Breast epithelium (tissue), 4 donors: ENCODE results near the gene INTS13. TPM values are rescaled to one million over a fixed set of nuclear protein-coding genes. Genes with fewer than 3 reads are reported as not detected.

Source experiments
- DNase-seq, 2 donors: peaks; one replicate each; pipeline ENCODE4 v3.0.0-alpha.2; 2019; ENCODE audit warnings: low spot score in 2 of 2
- H3K27ac ChIP-seq, 2 donors: fragments of 200-600 bp; sonication (generic) in 1 of 2; one replicate each; pipeline ENCODE4 v1.5.1; 2016 to 2019; ENCODE audit warnings: mild to moderate bottlenecking in 1 of 2
- H3K27me3 ChIP-seq, 2 donors: fragments of 200-600 bp; sonication (generic) in 1 of 2; one replicate each; pipeline versions ENCODE4 v1.5.1 to v1.6.0; 2017 to 2019; ENCODE audit warnings: control low read depth in 1 of 2, mild to moderate bottlenecking in 1 of 2
- H3K36me3 ChIP-seq: fragments of 200-600 bp; one replicate; pipeline ENCODE4 v1.5.1; 2019
- H3K4me1 ChIP-seq, 2 donors: fragments of 200-600 bp; sonication (generic); one replicate each; pipeline ENCODE4 v1.5.1; 2016 to 2019; ENCODE audit warnings: control low read depth in 1 of 2
- H3K4me3 ChIP-seq, 3 donors: fragments of 200-600 bp; sonication (generic); 1 replicate in 2 of 3; 2 replicates in 1 of 3; pipeline ENCODE4 v1.5.1; 2016 to 2019; ENCODE audit warnings: mild to moderate bottlenecking in 3 of 3, moderate library complexity in 2 of 3
- H3K9me3 ChIP-seq, 2 donors: fragments of 200-600 bp; sonication (generic) in 1 of 2; one replicate each; pipeline ENCODE4 v1.5.1; 2016 to 2019; ENCODE audit warnings: control low read depth in 1 of 2
- POLR2A ChIP-seq: fragments of 450-650 bp; IDR thresholded peaks from one replicate; pipeline ENCODE4 v1.6.1; 2016; ENCODE audit warnings: antibody characterized with exemption, mild to moderate bottlenecking, moderate library complexity
- POLR2AphosphoS5 ChIP-seq, 3 donors: sonication (generic); formaldehyde crosslinking; IDR thresholded peaks; one replicate each; pipeline ENCODE4 v1.6.1; 2017; ENCODE audit warnings: antibody characterized with exemption in 3 of 3
- intact Hi-C: fragments of 100-400 bp; cut with DNase I; formaldehyde crosslinking; loops from one replicate; pipeline ENCODE4 v1.15.1; 2023; ENCODE audit warnings: low total_unique reads
- total RNA-seq, 3 donors: library from RNA; depleted of rRNA; stranded (reverse); fragments of >200 nt; gene quantifications; one replicate each; pipeline ENCODE4 v1.1.0, GENCODE V29; 2016
- TF ChIP-seq, protein P1 (sequence below), 3 donors: fragments of 450-650 bp; IDR thresholded peaks; one replicate each; pipeline ENCODE4 v1.5.1; 2016 to 2017; ENCODE audit warnings: antibody characterized with exemption in 3 of 3, mild to moderate bottlenecking in 3 of 3, moderate library complexity in 3 of 3

Gene INTS13
- total RNA-seq, 3 donors from 2014 or later: 20.6 to 23.1 (median 21.9) TPM

DNA sequence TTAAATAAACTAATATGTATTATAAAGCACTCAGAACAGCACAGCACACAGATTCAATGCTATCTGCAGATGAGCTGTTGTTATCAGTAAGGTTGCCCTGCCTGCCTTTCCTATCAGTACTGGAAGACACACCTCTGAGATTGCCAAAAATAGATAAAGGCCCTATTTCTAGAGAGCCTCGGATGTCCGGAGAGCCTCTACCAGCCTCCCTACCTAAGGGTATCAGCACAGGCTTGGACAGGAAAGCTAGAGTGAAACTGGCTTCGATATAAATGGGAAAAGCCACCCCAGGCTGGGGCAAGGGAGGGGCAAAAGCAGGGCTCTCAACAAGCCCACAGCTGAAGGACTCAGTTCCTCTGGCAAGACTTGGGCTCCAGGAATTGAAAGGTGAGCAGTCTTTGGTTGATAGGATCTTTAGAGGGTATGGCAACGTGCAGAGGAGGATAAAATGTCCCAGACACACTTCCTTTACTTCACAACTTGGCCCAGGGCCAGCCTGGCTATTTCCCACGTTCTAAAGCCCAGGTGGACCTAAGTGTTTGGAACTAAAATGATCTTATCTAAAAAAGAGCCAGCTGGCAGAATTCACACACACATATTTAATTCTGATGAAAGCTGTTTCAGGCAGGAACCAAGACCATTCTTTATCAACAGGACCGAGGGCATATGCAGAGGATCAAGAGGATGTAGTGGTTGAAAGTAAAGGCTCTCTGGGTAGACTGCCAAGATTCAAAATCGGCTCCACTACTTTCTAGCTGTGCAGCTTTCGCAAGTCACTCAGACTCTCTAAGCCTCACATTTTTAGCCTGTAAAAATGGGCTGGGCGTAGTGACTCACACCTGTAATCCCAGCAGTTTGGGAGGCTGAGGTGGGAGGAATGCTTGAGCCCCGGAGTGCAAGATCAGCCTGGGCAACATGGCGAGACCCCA is 67.0 kb downstream of the INTS13 start:
- no peak for DNase-seq
- no peak for TF ChIP-seq POLR2AphosphoS5 (IDR thresholded peaks at IDR 0.05)
- Histone ChIP-seq H3K36me3 (no peaks in the 10 kb centered on the region), H3K4me3 (peak overlapping the region in 1 of 3 donors; percentile 13), H3K9me3 (no peaks in the 10 kb centered on the region), H3K4me1 (no peaks in the 10 kb centered on the region), H3K27ac (peak overlapping the region in 1 of 2 donors; percentile 31), H3K27me3 (no peaks in the 10 kb centered on the region)
- intact Hi-C loops: no loop called here

DNA sequence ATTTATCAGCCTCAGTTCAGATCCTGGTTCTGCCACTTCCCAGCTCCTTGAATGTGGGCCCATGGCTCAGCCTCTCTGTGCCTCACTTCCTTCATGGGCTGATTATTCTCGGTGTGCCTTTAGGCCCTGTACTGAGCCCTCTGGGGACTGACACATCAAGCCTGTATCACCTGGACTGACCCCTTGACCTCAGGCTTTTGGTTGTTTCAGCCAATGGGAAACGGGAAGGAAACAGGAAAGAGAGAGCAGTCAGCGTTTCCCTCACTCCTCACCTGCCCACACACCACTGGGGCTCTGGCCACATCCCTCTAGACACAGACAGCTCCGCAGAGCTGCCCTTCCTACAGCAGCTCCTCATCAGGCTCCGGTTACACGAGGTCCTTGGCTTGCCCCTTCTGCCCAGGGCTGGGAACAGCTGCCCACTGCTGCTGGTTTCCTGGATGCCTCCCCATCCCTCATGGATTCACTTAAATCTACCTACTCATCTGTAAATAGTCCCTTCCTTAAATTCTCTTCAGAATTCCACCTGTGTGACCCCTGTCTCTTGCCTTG is 67.8 kb downstream of the INTS13 start:
- DNase-seq: no peak
- H3K27ac ChIP-seq: peak overlapping the region in 1 of 2 donors; percentile 31
- intact Hi-C loops: no loop called here
- H3K4me3 ChIP-seq: no peak overlapping the region
- no peaks in the 10 kb centered on the region for H3K36me3 ChIP-seq
- no peaks in the 10 kb centered on the region for H3K9me3 ChIP-seq
- no peak for TF ChIP-seq POLR2AphosphoS5 (IDR thresholded peaks at IDR 0.05)
- no peak for TF ChIP-seq POLR2A
- TF ChIP-seq, protein P1, sequence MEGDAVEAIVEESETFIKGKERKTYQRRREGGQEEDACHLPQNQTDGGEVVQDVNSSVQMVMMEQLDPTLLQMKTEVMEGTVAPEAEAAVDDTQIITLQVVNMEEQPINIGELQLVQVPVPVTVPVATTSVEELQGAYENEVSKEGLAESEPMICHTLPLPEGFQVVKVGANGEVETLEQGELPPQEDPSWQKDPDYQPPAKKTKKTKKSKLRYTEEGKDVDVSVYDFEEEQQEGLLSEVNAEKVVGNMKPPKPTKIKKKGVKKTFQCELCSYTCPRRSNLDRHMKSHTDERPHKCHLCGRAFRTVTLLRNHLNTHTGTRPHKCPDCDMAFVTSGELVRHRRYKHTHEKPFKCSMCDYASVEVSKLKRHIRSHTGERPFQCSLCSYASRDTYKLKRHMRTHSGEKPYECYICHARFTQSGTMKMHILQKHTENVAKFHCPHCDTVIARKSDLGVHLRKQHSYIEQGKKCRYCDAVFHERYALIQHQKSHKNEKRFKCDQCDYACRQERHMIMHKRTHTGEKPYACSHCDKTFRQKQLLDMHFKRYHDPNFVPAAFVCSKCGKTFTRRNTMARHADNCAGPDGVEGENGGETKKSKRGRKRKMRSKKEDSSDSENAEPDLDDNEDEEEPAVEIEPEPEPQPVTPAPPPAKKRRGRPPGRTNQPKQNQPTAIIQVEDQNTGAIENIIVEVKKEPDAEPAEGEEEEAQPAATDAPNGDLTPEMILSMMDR (IDR thresholded peaks at IDR 0.05): no peak
- H3K4me1 ChIP-seq: no peaks in the 10 kb centered on the region
- no peaks in the 10 kb centered on the region for H3K27me3 ChIP-seq

DNA sequence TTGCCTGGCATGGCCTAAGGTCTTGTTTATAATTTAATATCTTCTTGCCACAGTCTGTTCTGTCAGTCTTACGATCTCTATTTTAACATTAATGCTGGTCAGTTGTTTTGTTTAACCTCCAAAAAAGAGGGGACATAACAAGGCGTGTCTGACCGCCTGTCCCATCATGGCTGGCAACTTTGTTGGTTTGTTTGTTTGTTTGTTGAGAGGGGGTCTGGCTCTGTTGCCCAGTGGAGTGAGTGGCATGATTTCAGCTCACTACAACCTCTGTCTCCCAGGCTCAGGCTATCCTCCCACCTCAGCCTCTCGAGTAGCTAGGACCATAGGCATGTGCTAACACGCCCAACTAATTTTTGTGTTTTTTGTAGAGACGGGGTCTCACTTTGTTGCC is 68.7 kb downstream of the INTS13 start:
- no peak for DNase-seq
- Histone ChIP-seq H3K27ac (no peak overlapping the region), H3K36me3 (no peaks in the 10 kb centered on the region), H3K4me3 (no peak overlapping the region), H3K4me1 (no peaks in the 10 kb centered on the region), H3K27me3 (no peaks in the 10 kb centered on the region), H3K9me3 (no peaks in the 10 kb centered on the region)
- intact Hi-C loops: no loop called here
- TF ChIP-seq, protein P1 (IDR thresholded peaks at IDR 0.05): no peak
- TF ChIP-seq POLR2AphosphoS5 (IDR thresholded peaks at IDR 0.05) (no peak), POLR2A (no peak)

DNA sequence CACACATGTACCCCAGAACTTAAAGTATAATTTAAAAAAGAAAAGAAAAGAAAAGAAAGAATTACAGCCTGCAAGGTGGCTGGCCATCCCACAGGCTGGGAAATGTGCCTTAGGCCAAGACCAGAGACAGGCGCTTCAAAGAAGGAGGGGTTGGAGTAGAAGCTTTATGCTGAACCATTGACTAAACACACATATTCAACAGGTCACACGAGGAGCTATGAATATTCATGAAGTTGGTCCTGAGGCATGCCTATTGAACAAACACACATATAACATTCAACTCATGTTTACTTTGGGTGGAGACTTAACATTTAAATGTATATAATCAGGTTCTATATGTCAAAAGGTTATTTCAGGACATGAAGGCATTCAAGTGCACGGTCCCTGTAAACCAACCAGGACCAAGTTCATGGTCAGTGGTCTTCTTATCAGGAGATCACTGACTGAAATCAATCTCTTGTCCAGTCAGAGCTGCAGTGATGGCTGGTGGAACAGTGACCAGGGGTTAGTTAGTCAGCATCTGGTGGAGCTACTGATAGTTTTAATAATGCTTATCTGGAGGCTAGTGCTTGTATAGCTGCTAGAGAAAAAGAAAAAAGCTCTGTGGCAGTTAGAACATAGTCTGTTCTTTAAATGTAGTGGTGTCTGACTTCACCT is 69.2 kb downstream of the INTS13 start:
- Histone ChIP-seq H3K4me1 (no peaks in the 10 kb centered on the region), H3K27me3 (no peaks in the 10 kb centered on the region), H3K27ac (no peak overlapping the region), H3K9me3 (no peaks in the 10 kb centered on the region), H3K4me3 (no peak overlapping the region), H3K36me3 (no peaks in the 10 kb centered on the region)
- intact Hi-C loops: no loop called here
- no peak for DNase-seq
- TF ChIP-seq, protein P1 (IDR thresholded peaks at IDR 0.05): no peak
- TF ChIP-seq POLR2AphosphoS5 (IDR thresholded peaks at IDR 0.05) (no peak), POLR2A (no peak)

DNA sequence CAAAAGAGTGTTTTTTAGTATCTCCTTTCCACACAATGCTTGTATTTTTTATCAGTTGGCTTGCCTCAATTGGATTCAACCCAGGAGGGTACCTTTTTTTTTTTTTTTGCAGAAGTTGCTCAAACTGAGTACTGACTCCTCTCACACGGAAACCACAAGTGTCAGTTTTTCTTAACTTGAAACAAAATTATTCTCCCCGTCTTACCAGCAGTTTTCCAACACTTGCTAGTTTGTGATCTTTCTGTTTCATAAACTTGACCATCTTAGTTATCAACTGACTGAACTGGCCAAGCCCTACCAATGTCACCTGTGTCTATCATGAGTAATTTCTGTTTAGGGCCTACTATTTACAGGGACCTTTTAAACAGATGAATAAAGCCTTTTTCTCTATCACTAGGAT is 70.7 kb downstream of the INTS13 start:
- TF ChIP-seq, protein P1 (IDR thresholded peaks at IDR 0.05): no peak
- TF ChIP-seq POLR2A: no peak
- TF ChIP-seq POLR2AphosphoS5 (IDR thresholded peaks at IDR 0.05): no peak
- Histone ChIP-seq H3K9me3 (no peaks in the 10 kb centered on the region), H3K27ac (no peak overlapping the region), H3K4me3 (no peak overlapping the region), H3K27me3 (no peaks in the 10 kb centered on the region), H3K4me1 (no peaks in the 10 kb centered on the region), H3K36me3 (no peaks in the 10 kb centered on the region)
- DNase-seq: no peak
- intact Hi-C loops: no loop called here
